Inflammatory macrophage (primary cell): Measurements from ENCODE around the gene HBQ1.
"Not testable (repeated sequence)": the region's sequence is repeated elsewhere in the genome, so short reads cannot be mapped to it uniquely, and the experiment has no call there.

ENCODE experiments used
- DNase-seq, 2 donors: peaks; one replicate each; pipeline ENCODE4 v3.0.0-alpha.2; 2020 to 2022

HBQ1 gene

GRCh38 chr16:176477-177382, 3.5 kb upstream of the HBQ1 start, which contains the start of gene HBA1:
Gene HBA1, plus strand, starts transcription at chr16:176680. Its CDS starts 37 bp downstream, at chr16:176717.
- not testable (repeated sequence) for DNase-seq

- no peak for DNase-seq
These were observed 2.9 kb upstream of the HBQ1 start for GRCh38 chr16:177394-177822.

GRCh38 chr16:177981-178667, 2.1 kb upstream of the HBQ1 start:
- no peak for DNase-seq

GRCh38 chr16:178668-179015, 1.6 kb upstream of the HBQ1 start:
- DNase-seq: no peak

GRCh38 chr16:179211-180092, 807 bp upstream of the HBQ1 start:
- no peak for DNase-seq

- DNase-seq: peak; percentile 49 to 60
These were observed 664 bp downstream of the HBQ1 start for GRCh38 chr16:180681-181564.

- no peak for DNase-seq
These were observed 1.3 kb downstream of the HBQ1 start for GRCh38 chr16:181565-182021.

- DNase-seq: no peak
These were observed 2.7 kb downstream of the HBQ1 start for GRCh38 chr16:183005-183404.

GRCh38 chr16:185213-185612, 5.0 kb downstream of the HBQ1 start:
- DNase-seq: no peak

- no peak for DNase-seq
These were observed 5.4 kb downstream of the HBQ1 start for GRCh38 chr16:185691-186090.

- no peak for DNase-seq
These were observed 7.1 kb downstream of the HBQ1 start for GRCh38 chr16:187330-187729.

GRCh38 chr16:188674-189073, 8.4 kb downstream of the HBQ1 start:
- DNase-seq: no peak

- no peak for DNase-seq
These were observed 9.4 kb downstream of the HBQ1 start for GRCh38 chr16:189604-190186.

- DNase-seq: no peak
These were observed 11.6 kb downstream of the HBQ1 start for GRCh38 chr16:191831-192230.

GRCh38 chr16:192686-193085, 12.4 kb downstream of the HBQ1 start:
- no peak for DNase-seq

- DNase-seq: no peak
These were observed 13.2 kb downstream of the HBQ1 start for GRCh38 chr16:193441-193840.

GRCh38 chr16:194516-194915, 14.3 kb downstream of the HBQ1 start:
- no peak for DNase-seq

- no peak for DNase-seq
These were observed 20.1 kb downstream of the HBQ1 start for GRCh38 chr16:200388-200787.

- DNase-seq: no peak
These were observed 23.0 kb downstream of the HBQ1 start for GRCh38 chr16:203246-203645.

- not testable (repeated sequence) for DNase-seq
These were observed 23.8 kb downstream of the HBQ1 start for GRCh38 chr16:204046-204445.

GRCh38 chr16:209359-209758, 29.1 kb downstream of the HBQ1 start:
- not testable (repeated sequence) for DNase-seq
